WTC11 (cell line): ENCODE measurements around the gene RIMBP2. TPM values are rescaled to one million over a fixed set of nuclear protein-coding genes. Genes with fewer than 3 reads are reported as not detected.

Experiments used
- ATAC-seq: fragments of 200-7000 bp; cut with Tn5 transposase; 2 replicates; pipeline ENCODE4 v1.10.0; 2021; ENCODE audit warnings: mild to moderate bottlenecking, moderate library complexity
- CTCF ChIA-PET: fragments of 300-600 bp; sonication (Branson Sonifier 250); formaldehyde crosslinking; loops from one replicate; lab custom pipeline; 2021; ENCODE audit warnings: antibody characterized with exemption; lab: Charles Lee
- POLR2A ChIA-PET: fragments of 350-600 bp; sonication (Branson Sonifier 250); formaldehyde crosslinking; loops from one replicate; lab custom pipeline; 2021; ENCODE audit warnings: antibody characterized with exemption; lab: Charles Lee
- DNase-seq: peaks from one replicate; pipeline ENCODE4 v3.0.0; 2021; ENCODE audit warnings: low spot score
- H3K27ac Mint-ChIP-seq: 2 replicates; pipeline ENCODE4 v1.8.0; 2021; ENCODE audit warnings: mixed read lengths
- H3K27me3 Mint-ChIP-seq: 2 replicates; pipeline ENCODE4 v1.8.0; 2021; ENCODE audit warnings: low read depth, mild to moderate bottlenecking, moderate library complexity, mixed read lengths
- H3K36me3 Mint-ChIP-seq: 2 replicates; pipeline ENCODE4 v1.8.0; 2021; ENCODE audit warnings: mixed read lengths
- H3K4me1 Mint-ChIP-seq: 2 replicates; pipeline ENCODE4 v1.8.0; 2022; ENCODE audit warnings: mixed read lengths
- H3K4me3 Mint-ChIP-seq: 2 replicates; pipeline ENCODE4 v1.8.0; 2021; ENCODE audit warnings: mild to moderate bottlenecking, moderate library complexity, mixed read lengths
- H3K9me3 Mint-ChIP-seq: 2 replicates; pipeline ENCODE4 v1.8.0; 2021; ENCODE audit warnings: mixed read lengths
- ELF4 ChIP-seq: sonication (generic); formaldehyde crosslinking; IDR thresholded peaks from 2 replicates; pipeline ENCODE4 v1.8.1; 2022; ENCODE audit warnings: low read depth, mild to moderate bottlenecking, moderate library complexity, missing genetic modification reagents
- JUN ChIP-seq: sonication (generic); formaldehyde crosslinking; IDR thresholded peaks from 2 replicates; pipeline ENCODE4 v1.8.0; 2023; ENCODE audit warnings: mild to moderate bottlenecking, missing genetic modification reagents
- RORB ChIP-seq: fragments of 250-450 bp; sonication (Bioruptor Pico); IDR thresholded peaks from 2 replicates; pipeline ENCODE4 v1.9.0; 2021; ENCODE audit warnings: mild to moderate bottlenecking
- SMAD3 ChIP-seq: sonication (generic); formaldehyde crosslinking; IDR thresholded peaks from 2 replicates; pipeline ENCODE4 v1.8.0; 2022; ENCODE audit warnings: missing genetic modification reagents, mild to moderate bottlenecking, borderline replicate concordance
- TCF7 ChIP-seq: sonication (generic); formaldehyde crosslinking; IDR thresholded peaks from 2 replicates; pipeline ENCODE4 v1.8.0; 2022; ENCODE audit warnings: mild to moderate bottlenecking, low read depth, missing genetic modification reagents, moderate library complexity
- ZBTB21 ChIP-seq: sonication (generic); formaldehyde crosslinking; IDR thresholded peaks from 2 replicates; pipeline ENCODE4 v1.8.1; 2023; ENCODE audit warnings: mild to moderate bottlenecking, missing genetic modification reagents, borderline replicate concordance
- ZNF232 ChIP-seq: sonication (generic); formaldehyde crosslinking; IDR thresholded peaks from 2 replicates; pipeline ENCODE4 v1.8.0; 2022; ENCODE audit warnings: mild to moderate bottlenecking, missing genetic modification reagents
- ZNF263 ChIP-seq: sonication (generic); formaldehyde crosslinking; IDR thresholded peaks from 2 replicates; pipeline ENCODE4 v1.8.1; 2022; ENCODE audit warnings: low read depth, mild to moderate bottlenecking, moderate library complexity, missing genetic modification reagents
- ZNF396 ChIP-seq: fragments of 250-450 bp; sonication (Bioruptor Pico); IDR thresholded peaks from 2 replicates; pipeline ENCODE4 v1.8.0; 2021; ENCODE audit warnings: mild to moderate bottlenecking, moderate library complexity, borderline replicate concordance
- total RNA-seq: library from RNA; stranded (reverse); gene quantifications from 3 replicates; pipeline ENCODE4 v1.2.3, GENCODE V29; 2021
- TF ChIP-seq, protein P1 (sequence below): sonication (generic); formaldehyde crosslinking; IDR thresholded peaks from 2 replicates; pipeline ENCODE4 v1.8.0; 2022; ENCODE audit warnings: mild to moderate bottlenecking, missing genetic modification reagents
- TF ChIP-seq, protein P2 (sequence below): fragments of 200-600 bp; IDR thresholded peaks from 2 replicates; pipeline ENCODE4 v1.8.0; 2022; ENCODE audit warnings: antibody characterized with exemption
- TF ChIP-seq, protein P3 (sequence below): fragments of 250-450 bp; sonication (Bioruptor Pico); conservative IDR thresholded peaks from 2 replicates; pipeline ENCODE4 v1.9.0; 2021; ENCODE audit warnings: mild to moderate bottlenecking
- TF ChIP-seq, protein P4 (sequence below): sonication (generic); formaldehyde crosslinking; IDR thresholded peaks from 2 replicates; pipeline ENCODE4 v1.8.1; 2022; ENCODE audit warnings: low read depth, missing genetic modification reagents, borderline replicate concordance
- TF ChIP-seq, protein P5 (sequence below): fragments of 250-450 bp; sonication (Bioruptor Pico); IDR thresholded peaks from 2 replicates; pipeline ENCODE4 v1.8.0; 2021; ENCODE audit warnings: mild to moderate bottlenecking
- TF ChIP-seq, protein P6 (sequence below): sonication (generic); formaldehyde crosslinking; IDR thresholded peaks from 2 replicates; pipeline ENCODE4 v1.8.0; 2023; ENCODE audit warnings: missing genetic modification reagents

The RIMBP2 gene
- total RNA-seq, 1 experiment from 2014 or later, result 2.6 TPM

DNA sequence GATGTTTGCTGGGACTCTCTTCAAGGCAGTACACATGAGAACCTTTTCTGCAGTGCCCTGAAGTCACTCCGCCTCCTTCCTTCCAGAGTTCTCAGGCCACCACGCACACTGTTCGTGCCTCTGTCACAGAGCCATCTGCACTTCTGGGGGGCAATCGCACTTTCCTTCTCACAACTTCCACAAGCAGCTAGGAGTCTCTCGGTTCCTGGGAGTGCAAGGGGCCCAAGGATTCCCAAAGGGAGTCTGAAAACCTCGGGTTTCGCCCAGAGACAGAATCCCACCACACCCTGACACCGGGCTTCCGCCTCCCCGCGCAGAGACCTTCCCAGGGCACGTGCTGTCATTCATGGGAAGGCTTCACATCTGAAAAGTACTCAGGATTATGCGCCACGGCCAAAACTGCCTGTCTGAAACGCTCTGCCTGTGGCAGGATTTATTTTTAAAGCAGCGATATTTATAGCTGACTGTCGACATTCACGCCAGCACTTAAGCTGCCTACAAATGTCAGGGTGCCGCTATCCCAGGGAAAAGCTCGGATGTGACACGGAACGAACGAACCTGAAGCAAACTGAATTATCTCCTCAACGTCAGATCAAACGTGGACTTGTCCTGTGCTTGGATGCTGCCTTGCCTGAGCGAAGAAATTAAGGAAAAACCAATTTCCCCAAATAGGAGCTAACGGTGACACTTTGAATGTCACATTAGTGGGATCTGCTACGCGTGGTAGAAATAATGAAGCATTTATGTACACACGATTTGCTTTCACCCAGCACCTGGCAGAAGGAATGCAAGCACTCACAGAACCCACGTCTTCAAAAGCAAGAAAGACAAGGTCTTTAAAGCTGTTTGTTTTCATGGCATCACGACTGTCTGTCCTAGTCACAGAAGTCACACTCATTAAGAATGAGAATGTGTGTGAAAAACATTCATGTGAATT is 224.4 kb downstream of the RIMBP2 start:
- peak overlapping the region; percentile 44; the same call in 1 of the 2 replicates for H3K27ac Mint-ChIP-seq
- DNase-seq, result no peak
- no peaks in the 10 kb centered on the region for H3K4me1 Mint-ChIP-seq
- H3K4me3 Mint-ChIP-seq, result no peak overlapping the region
- no peak for ATAC-seq
- POLR2A ChIA-PET, result interaction anchor here (0.5 to 0.7 kb wide), 2 partner anchors 39 to 367 kb away, joined by 3 to 4 read pairs; no protein-coding TSS in a partner anchor
- TF ChIP-seq, protein P1, sequence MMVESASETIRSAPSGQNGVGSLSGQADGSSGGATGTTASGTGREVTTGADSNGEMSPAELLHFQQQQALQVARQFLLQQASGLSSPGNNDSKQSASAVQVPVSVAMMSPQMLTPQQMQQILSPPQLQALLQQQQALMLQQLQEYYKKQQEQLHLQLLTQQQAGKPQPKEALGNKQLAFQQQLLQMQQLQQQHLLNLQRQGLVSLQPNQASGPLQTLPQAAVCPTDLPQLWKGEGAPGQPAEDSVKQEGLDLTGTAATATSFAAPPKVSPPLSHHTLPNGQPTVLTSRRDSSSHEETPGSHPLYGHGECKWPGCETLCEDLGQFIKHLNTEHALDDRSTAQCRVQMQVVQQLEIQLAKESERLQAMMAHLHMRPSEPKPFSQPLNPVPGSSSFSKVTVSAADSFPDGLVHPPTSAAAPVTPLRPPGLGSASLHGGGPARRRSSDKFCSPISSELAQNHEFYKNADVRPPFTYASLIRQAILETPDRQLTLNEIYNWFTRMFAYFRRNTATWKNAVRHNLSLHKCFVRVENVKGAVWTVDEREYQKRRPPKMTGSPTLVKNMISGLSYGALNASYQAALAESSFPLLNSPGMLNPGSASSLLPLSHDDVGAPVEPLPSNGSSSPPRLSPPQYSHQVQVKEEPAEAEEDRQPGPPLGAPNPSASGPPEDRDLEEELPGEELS (CRISPR knock-in tag), result no peak
- TF ChIP-seq, protein P2, sequence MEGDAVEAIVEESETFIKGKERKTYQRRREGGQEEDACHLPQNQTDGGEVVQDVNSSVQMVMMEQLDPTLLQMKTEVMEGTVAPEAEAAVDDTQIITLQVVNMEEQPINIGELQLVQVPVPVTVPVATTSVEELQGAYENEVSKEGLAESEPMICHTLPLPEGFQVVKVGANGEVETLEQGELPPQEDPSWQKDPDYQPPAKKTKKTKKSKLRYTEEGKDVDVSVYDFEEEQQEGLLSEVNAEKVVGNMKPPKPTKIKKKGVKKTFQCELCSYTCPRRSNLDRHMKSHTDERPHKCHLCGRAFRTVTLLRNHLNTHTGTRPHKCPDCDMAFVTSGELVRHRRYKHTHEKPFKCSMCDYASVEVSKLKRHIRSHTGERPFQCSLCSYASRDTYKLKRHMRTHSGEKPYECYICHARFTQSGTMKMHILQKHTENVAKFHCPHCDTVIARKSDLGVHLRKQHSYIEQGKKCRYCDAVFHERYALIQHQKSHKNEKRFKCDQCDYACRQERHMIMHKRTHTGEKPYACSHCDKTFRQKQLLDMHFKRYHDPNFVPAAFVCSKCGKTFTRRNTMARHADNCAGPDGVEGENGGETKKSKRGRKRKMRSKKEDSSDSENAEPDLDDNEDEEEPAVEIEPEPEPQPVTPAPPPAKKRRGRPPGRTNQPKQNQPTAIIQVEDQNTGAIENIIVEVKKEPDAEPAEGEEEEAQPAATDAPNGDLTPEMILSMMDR, result no peak
- TF ChIP-seq, protein P3, sequence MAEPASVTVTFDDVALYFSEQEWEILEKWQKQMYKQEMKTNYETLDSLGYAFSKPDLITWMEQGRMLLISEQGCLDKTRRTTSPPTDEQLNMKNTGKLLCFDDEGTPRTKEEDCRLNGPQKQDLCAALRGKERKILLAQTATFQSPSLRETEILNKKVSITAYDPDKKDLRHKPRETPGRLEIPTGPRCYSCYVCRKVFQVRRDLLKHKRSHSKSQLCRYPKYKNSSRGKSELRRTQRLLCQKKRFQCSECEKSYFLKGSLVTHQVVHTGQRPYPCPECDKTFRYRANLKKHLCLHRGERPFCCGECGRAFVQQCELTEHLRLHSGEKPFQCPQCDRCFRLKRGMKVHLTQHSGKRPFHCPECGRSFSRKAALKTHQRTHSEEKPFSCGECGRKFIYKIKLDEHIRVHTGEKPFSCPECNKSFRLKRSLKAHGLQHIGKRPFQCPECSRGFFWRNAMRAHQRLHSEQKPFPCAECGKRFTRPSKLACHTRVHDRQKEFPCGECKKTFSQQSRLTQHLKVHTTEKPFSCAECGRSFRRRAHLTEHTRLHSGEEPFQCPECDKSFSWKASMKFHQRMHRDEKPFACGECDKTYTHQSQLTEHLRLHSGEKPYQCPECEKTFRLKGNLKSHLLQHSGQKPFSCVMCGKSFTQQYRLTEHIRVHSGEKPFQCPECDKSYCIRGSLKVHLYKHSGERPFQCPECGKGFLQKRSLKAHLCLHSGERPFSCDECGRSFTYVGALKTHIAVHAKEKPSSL (CRISPR knock-in tag), result no peak
- no peak for TF ChIP-seq SMAD3 (CRISPR knock-in tag)
- TF ChIP-seq ELF4 (CRISPR knock-in tag), result no peak
- TF ChIP-seq ZBTB21 (CRISPR knock-in tag), result no peak
- TF ChIP-seq ZNF396 (CRISPR knock-in tag), result no peak
- no peak for TF ChIP-seq ZNF263
- TF ChIP-seq RORB (CRISPR knock-in tag), result no peak
- TF ChIP-seq, protein P4, sequence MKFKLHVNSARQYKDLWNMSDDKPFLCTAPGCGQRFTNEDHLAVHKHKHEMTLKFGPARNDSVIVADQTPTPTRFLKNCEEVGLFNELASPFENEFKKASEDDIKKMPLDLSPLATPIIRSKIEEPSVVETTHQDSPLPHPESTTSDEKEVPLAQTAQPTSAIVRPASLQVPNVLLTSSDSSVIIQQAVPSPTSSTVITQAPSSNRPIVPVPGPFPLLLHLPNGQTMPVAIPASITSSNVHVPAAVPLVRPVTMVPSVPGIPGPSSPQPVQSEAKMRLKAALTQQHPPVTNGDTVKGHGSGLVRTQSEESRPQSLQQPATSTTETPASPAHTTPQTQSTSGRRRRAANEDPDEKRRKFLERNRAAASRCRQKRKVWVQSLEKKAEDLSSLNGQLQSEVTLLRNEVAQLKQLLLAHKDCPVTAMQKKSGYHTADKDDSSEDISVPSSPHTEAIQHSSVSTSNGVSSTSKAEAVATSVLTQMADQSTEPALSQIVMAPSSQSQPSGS, result no peak
- TF ChIP-seq, protein P5, sequence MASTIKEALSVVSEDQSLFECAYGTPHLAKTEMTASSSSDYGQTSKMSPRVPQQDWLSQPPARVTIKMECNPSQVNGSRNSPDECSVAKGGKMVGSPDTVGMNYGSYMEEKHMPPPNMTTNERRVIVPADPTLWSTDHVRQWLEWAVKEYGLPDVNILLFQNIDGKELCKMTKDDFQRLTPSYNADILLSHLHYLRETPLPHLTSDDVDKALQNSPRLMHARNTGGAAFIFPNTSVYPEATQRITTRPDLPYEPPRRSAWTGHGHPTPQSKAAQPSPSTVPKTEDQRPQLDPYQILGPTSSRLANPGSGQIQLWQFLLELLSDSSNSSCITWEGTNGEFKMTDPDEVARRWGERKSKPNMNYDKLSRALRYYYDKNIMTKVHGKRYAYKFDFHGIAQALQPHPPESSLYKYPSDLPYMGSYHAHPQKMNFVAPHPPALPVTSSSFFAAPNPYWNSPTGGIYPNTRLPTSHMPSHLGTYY, result no peak
- no peak for TF ChIP-seq TCF7 (CRISPR knock-in tag)
- TF ChIP-seq ZNF232 (CRISPR knock-in tag), result no peak
- TF ChIP-seq, protein P6, sequence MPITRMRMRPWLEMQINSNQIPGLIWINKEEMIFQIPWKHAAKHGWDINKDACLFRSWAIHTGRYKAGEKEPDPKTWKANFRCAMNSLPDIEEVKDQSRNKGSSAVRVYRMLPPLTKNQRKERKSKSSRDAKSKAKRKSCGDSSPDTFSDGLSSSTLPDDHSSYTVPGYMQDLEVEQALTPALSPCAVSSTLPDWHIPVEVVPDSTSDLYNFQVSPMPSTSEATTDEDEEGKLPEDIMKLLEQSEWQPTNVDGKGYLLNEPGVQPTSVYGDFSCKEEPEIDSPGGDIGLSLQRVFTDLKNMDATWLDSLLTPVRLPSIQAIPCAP (CRISPR knock-in tag), result no peak
- no peak for TF ChIP-seq JUN
- CTCF ChIA-PET, result interaction anchor here (0.8 kb wide), 1 partner anchor 211 kb away, joined by 4 read pairs; no protein-coding TSS in a partner anchor
- peaks cover 11% of the 10 kb centered on the region for H3K9me3 Mint-ChIP-seq
- H3K36me3 Mint-ChIP-seq, result peaks cover 3% of the 10 kb centered on the region; the same call in 1 of the 2 replicates
- no peaks in the 10 kb centered on the region; the same call in 1 of the 2 replicates for H3K27me3 Mint-ChIP-seq
